NCI-H526 (cell line): ENCODE data around the gene LHFPL3.

Experiments used
- DNase-seq, 2 experiments: peaks; one replicate each; lab custom pipeline; 2025; lab: John Stamatoyannopoulos, UW

Gene LHFPL3

DNA sequence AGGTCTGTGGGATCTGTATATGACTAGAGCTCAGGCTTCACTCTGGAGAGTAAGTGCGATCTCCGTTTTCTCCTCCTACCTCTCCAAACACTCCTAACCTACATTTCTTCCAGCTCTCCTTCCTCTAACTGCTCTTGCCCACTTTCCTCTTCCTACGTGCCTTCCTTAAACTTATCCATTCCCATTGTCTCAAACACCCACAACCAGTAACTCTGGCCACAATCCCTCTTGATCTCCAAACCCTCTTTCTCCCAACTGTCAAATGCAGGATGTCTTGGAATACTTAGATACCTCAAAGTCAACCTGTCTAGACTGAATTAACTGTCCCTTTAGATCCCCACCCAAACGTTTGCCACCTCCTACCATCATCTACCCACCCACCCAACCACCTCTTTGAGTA is 471.9 kb downstream of the LHFPL3 start:
- no peak for DNase-seq

DNA sequence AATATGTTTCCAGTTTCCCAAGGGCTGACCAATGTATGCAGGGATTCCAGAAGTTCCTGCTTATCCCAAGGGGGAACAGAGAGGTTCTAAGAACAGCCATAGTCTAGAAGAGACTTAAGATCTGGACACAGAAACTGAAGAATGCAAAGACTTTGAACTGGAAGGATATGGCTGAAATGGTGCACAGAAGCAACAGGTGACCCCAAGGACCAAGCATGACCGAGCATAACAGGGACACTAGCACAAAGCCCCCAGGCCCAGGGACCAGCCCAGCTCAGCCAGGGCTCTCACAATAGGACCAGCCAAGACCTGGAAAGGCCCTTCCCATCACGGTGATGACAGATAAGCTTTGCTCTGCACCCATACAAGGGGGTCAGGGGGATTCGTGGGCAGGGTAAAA is 472.6 kb downstream of the LHFPL3 start:
- DNase-seq = no peak

DNA sequence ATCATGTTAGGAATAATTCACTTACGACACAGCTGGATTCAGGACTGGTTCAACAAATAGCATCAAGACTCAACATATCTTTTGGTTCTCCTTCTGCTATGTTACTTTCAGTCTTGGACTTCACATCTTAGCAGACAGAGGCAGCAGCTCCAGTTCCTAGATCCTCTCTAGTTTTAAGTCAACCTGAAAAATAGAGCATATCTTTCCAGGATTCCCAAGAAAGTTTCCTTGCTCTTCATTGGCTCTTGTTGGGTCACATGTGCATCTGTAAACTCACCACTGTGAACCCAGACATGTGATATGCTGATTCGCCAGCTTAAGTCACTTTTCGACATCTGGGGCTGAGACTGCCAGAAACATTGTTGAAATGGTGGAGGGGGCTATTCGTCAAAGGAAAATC is 475.5 kb downstream of the LHFPL3 start:
- DNase-seq = no peak

DNA sequence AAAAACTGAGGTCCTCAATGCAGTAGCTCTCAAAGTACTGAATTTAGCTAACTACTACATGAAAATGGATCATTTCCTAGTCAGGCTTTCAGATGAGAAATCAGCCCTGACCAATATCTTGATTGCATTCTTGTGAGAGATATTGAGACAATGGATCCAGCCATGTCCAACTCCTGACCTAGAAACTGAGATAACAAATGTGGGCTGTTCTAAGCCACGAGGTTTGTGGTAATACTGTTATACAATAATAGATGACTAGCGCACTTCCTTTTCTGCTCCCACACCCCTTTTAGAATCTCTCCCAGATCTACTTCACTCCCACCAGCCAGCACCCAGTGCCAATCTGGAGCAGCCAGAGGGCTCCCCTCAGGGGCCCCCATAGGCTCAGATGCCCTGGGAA is 476.3 kb downstream of the LHFPL3 start:
- DNase-seq = no peak

DNA sequence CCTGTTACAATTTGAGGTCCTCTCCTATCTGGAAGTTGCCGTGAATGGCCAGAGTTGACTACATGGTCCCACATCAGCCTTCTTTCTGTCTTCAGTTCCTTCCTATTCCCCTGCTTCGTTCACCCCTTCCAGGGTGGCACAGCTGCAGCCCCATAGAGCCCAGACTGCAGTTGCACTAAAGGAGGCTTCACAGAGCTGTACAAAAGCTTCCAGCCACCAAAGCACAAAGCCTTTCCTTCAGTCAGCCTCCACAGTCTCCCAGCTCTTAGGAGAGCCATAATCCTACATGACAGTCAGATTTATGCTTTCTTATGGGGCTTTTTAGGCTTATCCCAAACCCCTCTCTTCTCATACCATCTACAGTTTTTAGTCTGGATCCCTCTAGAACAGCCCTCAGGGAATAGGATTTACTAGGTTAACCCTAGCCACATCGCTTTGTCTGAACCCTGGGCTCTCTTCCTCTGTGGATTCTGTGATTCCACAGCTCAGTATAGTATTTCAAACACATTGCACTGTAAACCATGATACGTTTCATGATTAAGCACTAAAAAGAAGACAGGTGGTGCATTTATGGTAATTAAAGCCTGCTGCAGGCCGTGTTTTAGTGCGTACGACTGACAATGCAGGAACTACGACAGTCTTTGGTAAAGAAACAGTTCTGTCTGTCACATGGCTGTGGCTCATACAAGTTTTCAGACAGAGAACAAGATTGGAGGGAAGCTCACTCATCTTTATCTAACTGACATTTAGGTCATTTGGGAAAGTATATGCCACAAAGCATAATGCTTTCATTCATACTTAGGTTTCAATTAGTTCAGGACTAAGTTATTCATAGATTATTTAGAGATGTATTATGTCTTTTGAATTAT is 477.3 kb downstream of the LHFPL3 start:
- DNase-seq = no peak

DNA sequence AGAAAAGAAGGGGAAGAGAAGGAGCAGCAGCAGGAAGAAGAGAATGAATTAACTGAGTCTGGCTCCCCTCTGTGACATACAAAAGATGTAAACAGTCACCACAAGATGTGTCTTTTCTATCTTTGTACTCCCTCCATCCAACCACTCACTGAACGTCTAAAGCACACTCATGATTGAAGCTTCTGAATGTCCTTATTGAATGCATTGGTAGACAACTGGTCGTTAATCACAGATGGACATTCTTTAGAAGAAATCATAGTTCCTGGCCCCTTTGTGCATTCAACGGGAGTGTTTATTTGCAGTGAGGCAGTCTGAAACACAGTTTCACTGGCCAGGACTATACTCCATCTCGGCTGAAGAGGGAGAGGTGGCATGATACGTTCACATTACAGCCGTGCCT is 479.3 kb downstream of the LHFPL3 start:
- DNase-seq = no peak

DNA sequence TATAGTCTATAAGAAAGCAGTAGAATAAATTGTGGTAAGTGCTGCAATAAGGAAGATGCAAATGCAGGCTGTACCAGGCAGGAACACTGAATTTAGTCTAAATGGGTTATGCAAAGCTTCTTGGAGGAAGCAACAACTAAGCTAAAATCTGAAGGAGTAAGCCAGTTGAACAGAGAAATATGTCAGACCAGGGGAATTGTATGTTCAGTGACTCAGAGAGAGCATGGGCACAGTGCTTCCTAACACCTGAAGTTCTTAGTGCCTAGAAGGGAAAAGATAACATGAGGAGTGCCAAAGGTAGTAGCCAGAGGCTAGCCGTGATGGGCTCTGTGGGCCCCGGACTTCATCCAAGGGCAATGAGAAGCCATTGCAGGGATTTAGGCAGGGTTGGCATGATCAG is 481.5 kb downstream of the LHFPL3 start:
- DNase-seq = peak; percentile 28 to 35

DNA sequence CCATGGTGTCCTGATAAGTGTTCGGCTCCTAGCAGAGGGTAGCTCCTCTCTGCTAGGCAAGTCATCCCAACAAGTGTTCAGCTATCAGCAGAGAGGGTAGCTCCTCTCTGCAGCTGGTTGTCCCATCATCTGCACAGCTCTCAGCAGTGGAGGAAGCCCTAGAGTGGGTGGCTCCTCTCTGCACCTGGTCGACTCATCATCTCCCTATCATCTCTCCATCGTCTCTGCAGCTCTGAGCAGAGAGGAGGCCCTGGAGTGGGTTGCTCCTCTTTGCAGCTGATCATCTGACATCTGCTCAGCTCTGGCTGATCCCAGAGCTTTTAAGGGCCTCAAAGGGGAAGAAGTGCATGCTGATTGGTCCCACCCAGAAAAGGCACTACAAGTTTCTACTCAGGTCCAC is 485.7 kb downstream of the LHFPL3 start:
- DNase-seq = no peak

DNA sequence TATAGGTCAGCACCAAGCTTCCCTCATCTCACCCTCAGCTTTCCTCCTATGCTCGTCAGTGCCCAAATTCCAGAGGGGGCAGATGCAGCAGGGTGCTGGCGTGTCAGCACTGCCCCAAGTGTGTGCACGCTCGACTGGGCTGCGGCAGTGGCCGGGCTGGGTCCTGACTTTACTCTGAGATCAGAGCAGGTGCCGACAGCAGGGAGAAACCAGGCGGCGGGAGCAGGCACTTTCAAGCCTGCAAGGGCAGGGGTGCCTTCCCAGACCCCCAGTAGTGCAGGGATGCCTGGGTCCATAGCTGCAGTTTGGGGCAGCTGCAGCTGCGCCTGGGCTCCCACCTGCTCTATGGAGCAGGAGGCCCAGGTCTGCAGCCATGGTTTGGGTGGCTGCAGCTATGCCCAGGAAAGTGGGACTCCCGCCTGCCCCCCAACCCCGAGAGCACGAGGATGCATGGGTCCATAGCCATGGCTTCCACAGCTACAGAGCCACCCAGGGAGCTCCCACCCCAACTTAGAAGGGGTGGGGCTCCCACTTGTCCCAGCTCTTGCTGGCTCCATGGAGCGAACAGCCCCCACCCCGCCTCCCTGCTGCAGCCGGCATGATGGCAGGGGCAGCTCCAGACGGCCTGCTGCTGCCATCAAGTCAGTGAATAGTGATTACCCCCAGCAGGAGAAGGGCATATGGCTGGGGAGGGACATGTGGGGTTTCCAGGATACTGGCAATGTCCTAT is 486.4 kb downstream of the LHFPL3 start:
- DNase-seq = no peak

DNA sequence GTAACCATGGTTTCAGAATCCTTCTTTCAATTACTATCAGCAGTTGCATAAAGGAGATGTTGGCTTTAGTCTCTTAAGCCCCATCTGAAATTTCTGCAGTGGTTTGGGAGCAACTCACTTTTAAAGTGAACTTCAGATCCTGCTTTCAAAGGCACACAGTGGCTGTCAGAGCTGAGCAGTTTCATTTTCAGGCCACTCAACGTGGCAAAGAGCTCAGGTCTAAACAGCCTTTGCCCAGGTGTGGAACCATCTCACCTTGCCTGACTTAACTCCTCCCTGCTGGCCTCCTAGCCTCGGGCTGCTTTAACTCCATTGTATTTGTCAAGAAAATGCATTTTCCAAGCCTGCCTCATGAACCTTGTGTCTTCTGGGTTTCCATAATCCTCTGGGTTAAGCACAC is 488.1 kb downstream of the LHFPL3 start:
- DNase-seq = no peak

DNA sequence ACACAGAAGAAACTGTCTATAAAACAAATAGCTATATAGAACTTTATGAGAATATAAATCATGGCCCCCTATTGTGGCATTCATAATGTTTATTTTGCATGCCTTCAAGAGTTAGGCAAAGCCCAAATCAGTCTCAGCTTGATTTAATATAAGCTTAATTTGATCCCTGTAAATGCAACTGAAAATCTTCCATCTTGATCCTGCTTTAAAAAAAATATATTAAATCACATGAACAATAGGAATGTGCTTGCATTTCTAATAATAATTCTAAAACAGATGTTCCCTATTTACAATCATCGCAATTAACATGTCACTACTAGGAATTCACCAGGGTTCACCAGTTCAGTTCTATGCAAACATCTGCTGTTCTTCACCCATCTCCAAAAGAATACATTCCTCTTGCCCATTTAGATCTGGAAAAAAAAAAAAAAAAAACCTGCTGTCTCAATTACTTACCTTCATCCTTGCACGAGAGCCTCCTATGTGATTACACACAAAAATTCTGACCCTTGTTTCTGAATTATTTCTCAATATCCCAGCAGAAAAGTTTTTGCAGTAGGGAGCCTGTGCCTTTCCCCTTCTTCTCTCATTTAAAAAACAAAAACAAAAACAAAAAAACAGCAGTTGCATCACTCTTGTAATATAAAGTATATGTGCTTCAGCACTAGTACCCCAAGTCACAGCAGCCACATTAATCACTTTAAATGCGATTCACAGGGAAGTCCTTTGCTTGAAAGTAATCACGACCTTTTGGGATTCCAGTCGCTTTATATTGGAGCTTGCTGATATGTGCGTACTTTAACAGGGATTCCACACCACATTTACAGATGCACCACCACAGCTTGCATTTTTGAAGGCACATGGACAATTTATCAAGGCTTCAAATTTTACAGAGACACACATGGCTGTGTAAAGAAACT is 490.8 kb downstream of the LHFPL3 start:
- DNase-seq = no peak

DNA sequence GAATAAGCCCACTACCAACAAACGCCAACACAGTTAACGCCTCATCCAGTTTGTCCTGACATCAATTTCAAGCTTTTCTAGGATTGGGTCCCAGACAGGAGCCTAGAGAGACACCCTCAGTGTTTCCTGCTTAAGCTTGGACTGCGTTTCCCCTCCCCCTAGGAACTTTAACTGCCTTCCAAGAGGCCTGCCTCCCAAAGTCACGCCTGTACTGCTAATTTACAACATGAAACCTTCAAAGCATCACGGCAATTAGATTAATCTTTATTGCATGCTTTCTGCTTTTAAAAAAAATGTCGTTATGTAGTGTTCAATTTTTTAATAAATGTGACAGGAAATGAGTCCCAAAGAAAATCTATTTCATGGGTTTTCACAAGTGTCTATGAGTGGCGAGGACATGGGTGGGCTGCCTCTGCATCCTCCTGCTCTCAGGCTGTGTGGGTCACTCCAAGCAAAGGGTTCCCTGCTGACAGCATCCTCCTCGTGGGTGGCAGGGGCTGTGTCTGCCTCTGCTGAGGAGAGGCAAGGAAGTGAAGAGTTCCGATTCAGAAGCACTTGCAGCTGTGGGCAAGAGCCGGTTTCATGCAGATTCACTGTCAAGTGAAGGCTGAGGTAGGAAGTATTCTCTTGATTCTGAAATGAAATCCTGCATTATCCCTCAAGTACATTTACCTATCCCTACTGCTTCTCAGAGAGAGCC is 492.6 kb downstream of the LHFPL3 start:
- DNase-seq = no peak

DNA sequence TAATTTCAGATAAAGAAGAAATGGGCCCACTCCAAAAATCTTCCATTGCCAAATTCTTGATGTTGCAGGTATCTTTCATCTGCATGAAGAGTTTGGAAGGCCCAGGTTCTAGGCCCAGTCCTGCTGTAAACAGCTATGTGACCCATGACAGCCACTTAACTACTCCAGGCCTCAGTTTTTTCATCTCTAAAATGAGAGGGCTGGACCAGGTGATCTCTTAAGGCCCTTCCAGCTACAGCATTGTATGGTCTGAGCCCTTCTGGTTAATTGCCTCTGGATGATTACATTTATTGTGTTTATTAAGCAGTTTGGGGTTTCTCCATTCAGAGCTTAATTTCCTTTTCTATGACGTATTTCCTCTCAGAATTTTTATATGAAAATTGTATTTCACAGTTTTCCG is 494.8 kb downstream of the LHFPL3 start:
- no peak for DNase-seq

DNA sequence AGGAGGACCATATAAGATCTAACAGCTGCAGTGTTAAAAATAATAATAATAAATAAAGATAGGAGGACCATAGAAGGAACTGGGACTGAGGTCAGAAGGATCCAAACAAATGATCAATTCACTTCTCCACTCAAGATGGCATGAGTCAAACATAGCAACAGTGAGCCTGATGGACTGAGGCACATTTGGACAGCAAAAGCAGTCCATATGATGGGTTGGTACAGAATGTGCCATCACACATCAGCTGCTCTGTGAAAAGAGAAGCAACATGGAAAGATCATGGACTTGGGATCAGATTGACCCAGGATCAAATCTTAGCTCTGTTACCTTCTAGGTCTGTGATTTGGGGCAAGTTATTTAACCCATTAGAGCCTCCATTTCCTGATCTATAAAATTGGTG is 496.7 kb downstream of the LHFPL3 start:
- DNase-seq = no peak

DNA sequence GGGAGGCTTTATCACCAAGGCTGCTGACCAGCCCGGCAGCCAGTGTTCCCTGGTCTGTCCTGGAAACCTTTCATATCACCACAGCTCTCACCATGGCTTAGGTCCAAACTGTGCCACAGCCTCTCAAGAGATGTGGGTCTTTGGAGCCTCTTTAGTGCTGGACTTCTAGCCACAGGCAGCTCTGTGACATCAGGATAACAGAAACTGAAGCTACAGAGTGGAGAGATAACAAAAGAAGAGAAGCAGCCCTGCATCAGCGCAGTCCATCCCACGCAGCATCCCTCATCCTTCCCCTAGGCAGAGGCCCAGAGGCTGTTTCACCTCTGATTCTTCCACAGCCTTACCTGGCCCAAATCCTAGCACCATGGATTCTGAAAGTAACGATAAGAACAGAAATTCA is 497.7 kb downstream of the LHFPL3 start:
- no peak for DNase-seq

DNA sequence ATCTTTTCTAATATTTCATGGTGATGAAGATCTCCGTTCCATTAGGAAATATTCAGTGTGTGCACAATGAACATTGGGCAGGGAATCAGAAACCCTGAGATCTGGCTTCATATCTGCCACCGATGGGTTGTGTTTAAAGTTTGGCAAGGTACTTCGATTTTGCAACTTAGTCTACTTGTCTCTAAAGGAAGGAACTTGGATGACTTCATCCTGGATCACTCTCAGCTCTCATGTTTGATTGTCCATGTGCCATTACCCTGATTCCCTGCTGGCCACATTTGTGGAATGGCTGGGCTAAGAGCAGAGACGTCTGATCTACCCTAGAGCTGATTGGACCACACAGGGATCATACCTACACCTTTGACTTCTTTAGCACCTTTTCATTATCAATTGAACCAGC is 508.6 kb downstream of the LHFPL3 start:
- no peak for DNase-seq

DNA sequence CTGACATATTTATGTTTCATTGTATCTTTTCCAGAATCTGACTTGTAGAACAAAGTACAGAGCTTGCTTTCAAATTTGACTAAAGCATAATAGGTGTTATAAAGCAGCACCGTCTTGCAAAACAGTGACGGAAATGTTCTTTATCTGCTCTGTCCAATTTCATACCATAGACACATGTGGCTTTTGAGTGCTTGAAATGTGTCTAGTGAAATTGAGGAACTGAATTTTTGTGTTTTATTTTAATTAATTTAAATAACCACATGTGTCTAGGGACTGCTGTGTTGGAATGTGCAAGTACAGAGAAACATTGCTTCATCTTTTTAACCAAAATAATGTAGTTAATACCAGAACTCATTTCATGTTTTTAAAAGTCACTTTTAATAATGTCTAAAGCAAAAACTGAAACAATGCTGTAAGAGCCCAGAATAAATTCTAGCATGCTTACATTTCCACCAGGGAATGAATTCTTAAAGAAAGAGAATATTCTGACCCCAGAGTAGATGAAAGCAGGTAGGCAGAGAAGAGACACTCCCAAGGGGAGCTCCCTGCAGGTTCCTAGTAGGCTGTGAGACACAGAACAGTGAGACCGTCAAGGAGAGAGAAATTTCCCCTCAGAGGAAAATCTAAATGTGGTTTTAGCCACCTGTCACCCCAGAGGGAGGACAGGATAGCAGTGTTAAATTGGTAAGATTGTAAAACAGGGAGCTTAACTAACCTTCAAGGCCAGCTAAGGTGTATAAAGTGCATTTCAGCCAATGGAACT is 510.3 kb downstream of the LHFPL3 start:
- DNase-seq = no peak

DNA sequence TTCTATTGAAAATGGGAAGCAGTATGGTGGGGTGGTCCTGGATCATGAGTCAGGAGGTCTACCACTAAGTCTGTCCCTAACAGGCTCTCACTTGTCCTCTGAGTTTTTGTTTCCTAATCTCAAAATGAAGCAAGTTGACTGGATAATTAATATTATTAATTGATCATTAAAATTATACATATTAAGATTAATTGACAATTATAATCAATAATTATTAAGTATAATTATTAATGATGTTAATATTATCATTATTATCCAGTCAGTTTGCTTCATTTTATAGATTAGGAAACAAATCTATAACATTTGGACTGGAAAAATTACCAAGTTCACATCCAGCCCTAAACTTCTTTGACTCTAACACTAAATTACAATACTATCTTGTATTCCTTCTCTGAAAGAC is 511.4 kb downstream of the LHFPL3 start:
- DNase-seq = no peak

DNA sequence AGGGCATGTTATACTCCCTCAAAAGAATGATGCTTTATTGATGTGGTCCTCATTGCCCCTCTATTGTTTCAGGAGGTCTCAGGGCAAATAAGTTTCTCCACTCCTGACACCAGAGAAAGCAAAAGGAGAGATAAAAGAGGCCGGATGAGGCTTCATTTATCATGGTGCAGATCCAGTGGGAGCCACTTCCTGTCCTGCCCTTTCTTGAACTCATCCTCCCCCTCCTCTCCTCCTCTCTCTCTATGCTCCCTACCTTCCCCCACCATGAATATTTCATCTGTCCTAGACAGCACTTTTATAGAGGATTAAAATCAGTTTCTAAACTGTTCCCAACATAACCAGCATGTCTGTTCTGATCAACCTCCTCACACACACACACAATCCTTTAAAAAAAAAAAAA is 513.4 kb downstream of the LHFPL3 start:
- no peak for DNase-seq

DNA sequence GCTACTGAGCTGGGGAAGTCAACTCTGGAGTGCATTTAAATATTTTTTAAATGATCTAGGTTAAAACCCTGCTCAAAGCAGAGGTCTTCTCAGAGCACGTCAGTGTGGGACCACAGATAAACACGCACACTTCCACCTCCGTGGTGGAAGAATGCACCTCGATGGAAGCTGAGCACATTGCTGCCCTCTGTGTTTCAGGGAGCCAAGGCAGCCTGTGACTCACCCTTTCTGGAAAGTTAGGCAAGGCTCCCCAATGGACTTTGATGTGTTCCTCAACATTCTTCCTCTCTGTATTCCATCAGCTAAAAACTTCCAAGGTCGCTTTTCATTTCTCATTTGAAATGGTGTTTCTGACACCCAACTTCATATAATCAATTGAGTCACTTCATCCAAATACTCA is 514.8 kb downstream of the LHFPL3 start:
- DNase-seq = no peak

DNA sequence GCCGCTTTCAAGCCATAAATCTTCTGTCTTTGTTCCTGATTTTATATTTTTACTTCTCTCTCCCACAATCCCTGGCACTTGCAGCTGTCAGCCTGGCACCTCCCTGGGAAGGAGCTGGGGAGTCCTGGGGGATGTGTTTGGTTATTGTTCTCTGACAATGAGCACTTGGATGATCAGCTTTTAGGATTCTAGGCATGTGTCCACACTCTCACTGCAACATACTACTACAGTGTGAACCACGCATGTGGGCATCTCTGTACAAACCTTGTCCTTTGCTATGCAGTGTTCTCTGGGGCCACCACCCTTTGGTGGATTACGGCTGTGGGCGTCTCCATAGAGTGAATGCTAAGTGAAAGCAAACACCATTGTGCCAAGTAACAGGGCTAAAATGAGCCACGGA is 517.2 kb downstream of the LHFPL3 start:
- no peak for DNase-seq
